OCI-LY1 (cell line): Measurements from ENCODE around the gene CAT.

Source experiments
- EZH2 ChIP-seq: fragments of 200-600 bp; sonication (generic), shearing (Covaris generic); IDR thresholded peaks from 2 replicates; pipeline ENCODE4 v1.8.0; 2017; ENCODE audit warnings: borderline replicate concordance, mixed run types, mild to moderate bottlenecking, antibody characterized with exemption, low read length, moderate library complexity, mixed read lengths
- TF ChIP-seq, protein P1 (sequence below): fragments of 200-600 bp; sonication (generic), shearing (Covaris generic); IDR thresholded peaks from 2 replicates; pipeline ENCODE4 v1.5.1; 2017; ENCODE audit warnings: mild to moderate bottlenecking, antibody characterized with exemption, low read length, moderate library complexity, mixed read lengths

DNA sequence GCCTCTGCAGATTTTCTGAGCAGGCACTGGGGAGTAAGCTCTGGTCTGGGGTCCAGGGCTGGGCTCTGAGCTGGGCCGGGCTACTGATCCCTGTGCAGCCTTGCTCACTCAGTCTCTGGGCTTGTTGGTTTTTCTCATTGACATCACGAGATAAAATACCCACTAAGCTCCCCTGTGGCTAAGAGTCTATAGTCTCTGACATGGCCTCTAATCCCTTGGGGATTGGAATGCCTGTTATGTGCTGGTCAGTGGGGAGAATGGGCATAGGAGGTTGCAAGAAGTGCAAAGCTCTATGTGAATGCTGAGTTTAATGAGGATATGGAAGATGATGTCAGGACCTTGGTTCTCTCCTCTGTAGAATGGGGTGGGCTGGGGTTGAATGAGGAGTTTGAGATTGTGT is 51.6 kb downstream of the CAT start:
- TF ChIP-seq, protein P1, sequence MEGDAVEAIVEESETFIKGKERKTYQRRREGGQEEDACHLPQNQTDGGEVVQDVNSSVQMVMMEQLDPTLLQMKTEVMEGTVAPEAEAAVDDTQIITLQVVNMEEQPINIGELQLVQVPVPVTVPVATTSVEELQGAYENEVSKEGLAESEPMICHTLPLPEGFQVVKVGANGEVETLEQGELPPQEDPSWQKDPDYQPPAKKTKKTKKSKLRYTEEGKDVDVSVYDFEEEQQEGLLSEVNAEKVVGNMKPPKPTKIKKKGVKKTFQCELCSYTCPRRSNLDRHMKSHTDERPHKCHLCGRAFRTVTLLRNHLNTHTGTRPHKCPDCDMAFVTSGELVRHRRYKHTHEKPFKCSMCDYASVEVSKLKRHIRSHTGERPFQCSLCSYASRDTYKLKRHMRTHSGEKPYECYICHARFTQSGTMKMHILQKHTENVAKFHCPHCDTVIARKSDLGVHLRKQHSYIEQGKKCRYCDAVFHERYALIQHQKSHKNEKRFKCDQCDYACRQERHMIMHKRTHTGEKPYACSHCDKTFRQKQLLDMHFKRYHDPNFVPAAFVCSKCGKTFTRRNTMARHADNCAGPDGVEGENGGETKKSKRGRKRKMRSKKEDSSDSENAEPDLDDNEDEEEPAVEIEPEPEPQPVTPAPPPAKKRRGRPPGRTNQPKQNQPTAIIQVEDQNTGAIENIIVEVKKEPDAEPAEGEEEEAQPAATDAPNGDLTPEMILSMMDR = no peak
- no peak for TF ChIP-seq EZH2
